Pericardium fibroblast (primary cell): Measurements from ENCODE around the gene LPGAT1. TPM values are rescaled to one million over a fixed set of nuclear protein-coding genes. Genes with fewer than 3 reads are reported as not detected.

Experiments
- total RNA-seq: library from RNA; depleted of rRNA; stranded (reverse); fragments of >200 nt; gene quantifications from 2 replicates; pipeline ENCODE4 v1.2.3, GENCODE V29; 2015

The LPGAT1 gene, protein sequence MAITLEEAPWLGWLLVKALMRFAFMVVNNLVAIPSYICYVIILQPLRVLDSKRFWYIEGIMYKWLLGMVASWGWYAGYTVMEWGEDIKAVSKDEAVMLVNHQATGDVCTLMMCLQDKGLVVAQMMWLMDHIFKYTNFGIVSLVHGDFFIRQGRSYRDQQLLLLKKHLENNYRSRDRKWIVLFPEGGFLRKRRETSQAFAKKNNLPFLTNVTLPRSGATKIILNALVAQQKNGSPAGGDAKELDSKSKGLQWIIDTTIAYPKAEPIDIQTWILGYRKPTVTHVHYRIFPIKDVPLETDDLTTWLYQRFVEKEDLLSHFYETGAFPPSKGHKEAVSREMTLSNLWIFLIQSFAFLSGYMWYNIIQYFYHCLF
- 21.9 and 28.6 TPM in 2 replicates for total RNA-seq

DNA sequence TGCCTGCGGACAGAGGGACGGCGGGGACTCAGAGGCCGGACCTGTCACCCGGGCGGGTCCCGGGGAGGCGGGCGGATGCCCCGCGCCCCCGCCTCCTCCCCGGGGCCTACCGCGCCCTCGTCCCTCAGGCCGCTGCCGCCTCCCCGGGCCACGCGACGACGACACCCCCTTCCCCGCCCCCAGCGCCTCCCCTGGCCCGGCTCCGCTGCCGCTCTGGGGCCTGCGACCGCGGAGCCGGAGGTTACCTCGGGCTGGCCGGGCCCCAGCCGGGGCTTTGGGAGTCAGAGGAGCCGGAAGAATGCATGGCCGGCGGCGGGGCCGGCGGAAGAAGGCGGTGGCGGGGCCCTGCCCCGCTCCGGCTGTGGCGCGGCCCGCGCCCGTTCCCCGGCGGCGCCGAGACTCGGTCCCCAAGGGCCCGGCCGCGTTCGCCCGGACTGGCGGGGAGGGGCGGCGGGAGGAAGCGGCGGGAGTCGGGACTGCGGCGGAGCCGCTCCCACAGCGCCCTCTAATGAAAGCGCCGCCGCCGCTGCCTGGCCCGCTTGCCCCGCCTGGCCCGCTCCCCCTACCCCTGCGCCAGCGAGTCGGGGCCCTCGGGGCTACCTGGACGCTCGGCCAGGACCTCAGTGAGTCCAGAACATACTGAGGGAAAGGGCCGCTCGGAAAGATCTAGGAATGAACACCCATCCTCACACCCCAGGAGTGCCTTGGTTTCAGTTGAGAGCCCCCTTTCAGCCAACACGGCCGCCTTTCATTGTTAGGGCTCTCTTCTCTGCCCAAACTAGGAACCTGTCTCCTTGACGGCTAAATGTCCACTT lies at the start of gene LPGAT1:
TSS of gene LPGAT1 (minus strand) at position 436 of the 815 bp plus-strand sequence. CDS start 1,467 bp downstream, outside the sequence.

Other genes starting within 250 kb of the LPGAT1 start
- gene NEK2, start 155.1 kb downstream of the LPGAT1 start, total RNA-seq, result 1.4 and 3.0 TPM in 2 replicates
- 9.0 and 9.5 TPM in 2 replicates for gene INTS7, start 204.8 kb upstream of the LPGAT1 start, total RNA-seq
- 0.35 and 6.0 TPM in 2 replicates for gene DTL, start 205.0 kb upstream of the LPGAT1 start, total RNA-seq